ENCODE results near the gene PTPRJ. TPM values are rescaled to one million over a fixed set of nuclear protein-coding genes. Genes with fewer than 3 reads are reported as not detected.

The PTPRJ gene
- total RNA-seq, 1 donor from 2014 or later, result 24.3 TPM

- Mint-ChIP-seq H3K27me3 (ENCODE audit: low read depth) (no peaks in the 10 kb centered on the region), H3K9me3 (no peaks in the 10 kb centered on the region), H3K4me1 (peaks cover 26% of the 10 kb centered on the region), H3K36me3 (ENCODE audit: low read depth) (peaks cover 27% of the 10 kb centered on the region), H3K27ac (ENCODE audit: unreplicated experiment) (no peak overlapping the region), H3K4me3 (no peak overlapping the region)
- no peak for DNase-seq (ENCODE audit: low read depth, low spot score)
- TF ChIP-seq CTCF (conservative IDR thresholded peaks at IDR 0.05), result no peak
Measured at GRCh38 chr11:48168815-48169214, 188.5 kb downstream of the PTPRJ start.

DNA sequence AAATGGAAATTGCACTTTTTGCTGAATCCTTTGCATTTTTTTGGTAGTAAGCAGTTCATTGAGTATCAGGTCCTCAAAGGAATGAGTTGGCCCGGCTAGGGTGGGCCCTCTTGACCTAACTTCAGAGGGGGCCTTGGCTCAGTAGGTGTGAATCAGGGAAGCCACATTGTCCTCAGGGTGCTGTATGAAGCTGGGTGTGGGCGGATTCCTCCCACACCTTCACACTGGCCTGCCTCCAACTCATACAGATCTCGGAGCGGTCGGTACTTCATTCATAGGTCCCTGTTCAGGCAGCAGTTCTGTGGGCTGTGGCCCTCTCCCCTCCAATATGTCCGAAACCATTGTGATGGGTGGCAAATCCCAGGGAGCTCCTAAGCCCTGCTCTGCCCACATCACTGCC, 188.9 kb downstream of the PTPRJ start:
- no peak overlapping the region for H3K4me3 Mint-ChIP-seq
- H3K4me1 Mint-ChIP-seq, result peaks cover 26% of the 10 kb centered on the region
- H3K27me3 Mint-ChIP-seq (ENCODE audit: low read depth), result no peaks in the 10 kb centered on the region
- H3K36me3 Mint-ChIP-seq (ENCODE audit: low read depth), result peaks cover 23% of the 10 kb centered on the region
- no peak overlapping the region for H3K27ac Mint-ChIP-seq (ENCODE audit: unreplicated experiment)
- DNase-seq (ENCODE audit: low read depth, low spot score), result no peak
- no peaks in the 10 kb centered on the region for H3K9me3 Mint-ChIP-seq
- no peak for TF ChIP-seq CTCF (conservative IDR thresholded peaks at IDR 0.05)

DNA sequence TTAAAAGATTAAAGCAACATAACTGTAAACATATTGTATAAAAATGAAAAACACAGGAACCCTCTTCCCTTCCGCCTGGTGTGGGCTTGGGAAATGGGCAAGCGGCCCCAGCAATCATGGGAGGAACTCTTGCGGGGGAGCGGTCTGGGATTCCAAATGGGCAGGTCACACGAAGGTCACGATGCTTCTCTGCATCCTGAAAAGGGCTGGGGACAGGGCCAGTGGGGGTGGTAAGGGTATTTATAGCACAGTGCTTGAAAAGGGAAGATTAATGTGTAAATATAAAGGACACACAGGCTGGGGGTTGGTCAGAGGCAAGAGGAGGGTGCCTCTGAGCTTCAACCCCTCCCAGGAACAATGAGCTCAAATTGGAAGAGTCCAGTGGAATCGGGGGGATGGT, 189.4 kb downstream of the PTPRJ start:
- peak overlapping the region; percentile 94 for H3K27ac Mint-ChIP-seq (ENCODE audit: unreplicated experiment)
- H3K4me3 Mint-ChIP-seq, result no peak overlapping the region
- no peak for TF ChIP-seq CTCF (conservative IDR thresholded peaks at IDR 0.05)
- no peak for DNase-seq (ENCODE audit: low read depth, low spot score)
- peaks cover 26% of the 10 kb centered on the region for H3K4me1 Mint-ChIP-seq
- no peaks in the 10 kb centered on the region for H3K9me3 Mint-ChIP-seq
- H3K36me3 Mint-ChIP-seq (ENCODE audit: low read depth), result peaks cover 22% of the 10 kb centered on the region
- no peaks in the 10 kb centered on the region for H3K27me3 Mint-ChIP-seq (ENCODE audit: low read depth)

DNA sequence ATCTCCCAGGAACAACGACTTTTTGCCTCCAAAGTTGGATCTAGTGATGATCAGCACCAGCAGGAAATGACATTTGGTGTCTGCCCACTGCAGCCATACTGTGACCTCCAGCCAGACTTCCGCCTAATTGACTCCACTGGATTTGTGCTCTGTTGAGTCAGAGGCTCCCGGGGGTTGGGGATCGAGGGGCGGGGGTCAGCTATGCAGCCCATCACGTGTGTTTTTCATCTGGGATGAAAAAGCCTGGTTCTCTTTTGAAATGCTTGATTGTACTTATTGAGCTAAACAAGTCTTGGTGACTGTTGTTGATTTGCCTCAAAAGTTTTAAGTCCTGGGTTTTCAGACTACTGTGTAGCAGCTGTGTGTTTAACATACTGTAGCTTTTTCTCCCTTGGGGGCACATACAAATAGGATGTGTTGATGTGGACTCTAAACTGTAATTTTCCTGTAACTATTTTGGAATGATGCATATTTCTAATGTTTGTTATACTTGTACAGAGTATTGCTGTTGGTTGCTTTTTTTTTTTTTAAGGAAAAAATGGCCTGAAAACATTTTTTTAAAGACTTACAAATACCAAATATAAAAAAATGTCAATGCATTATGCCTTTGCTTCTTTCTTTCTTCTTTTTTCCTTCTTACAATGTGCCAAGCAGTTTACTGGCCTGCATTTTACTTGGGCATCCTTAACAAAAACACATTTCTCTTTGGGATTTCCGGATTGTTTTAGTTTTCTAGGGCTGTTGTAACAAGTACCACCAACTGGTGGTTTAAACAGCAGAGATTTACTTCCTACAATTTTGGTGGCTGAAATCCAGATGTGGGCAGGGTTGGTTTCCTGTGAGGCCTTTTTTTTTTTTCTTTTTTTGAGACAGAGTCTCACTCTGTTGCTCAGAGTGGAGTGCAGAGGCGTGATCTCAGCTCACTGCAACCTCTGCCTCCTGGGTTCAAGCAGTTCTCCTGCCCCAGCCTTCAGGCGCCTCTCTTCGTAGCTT, 190.2 kb downstream of the PTPRJ start:
- Mint-ChIP-seq H3K27ac (ENCODE audit: unreplicated experiment) (peak overlapping the region; percentile 57), H3K27me3 (ENCODE audit: low read depth) (no peaks in the 10 kb centered on the region)

More for the DNA sequence above, 190.2 kb downstream of the PTPRJ start:
- Mint-ChIP-seq H3K36me3 (ENCODE audit: low read depth) (peaks cover 15% of the 10 kb centered on the region), H3K4me1 (peaks cover 26% of the 10 kb centered on the region), H3K4me3 (no peak overlapping the region), H3K9me3 (no peaks in the 10 kb centered on the region)
- TF ChIP-seq CTCF (conservative IDR thresholded peaks at IDR 0.05), result no peak
- no peak for DNase-seq (ENCODE audit: low read depth, low spot score)
